Thoracic aorta (tissue), 2 donors: ENCODE results near the gene LDLRAD4. TPM values are rescaled to one million over a fixed set of nuclear protein-coding genes. Genes with fewer than 3 reads are reported as not detected.

Source experiments
- ATAC-seq: fragments of 150-250 bp; one replicate; pipeline ENCODE4 v1.8.0; 2017; ENCODE audit warnings: low read depth; ENCODE audit not compliant: insufficient number of reproducible peaks, low FRiP score
- DNase-seq: peaks from one replicate; pipeline ENCODE4 v3.0.0-alpha.2; 2020; ENCODE audit warnings: low spot score
- H3K27ac ChIP-seq, 2 donors: fragments of 200-600 bp; sonication (generic); 1 replicate in 1 of 2; 2 replicates in 1 of 2; pipeline ENCODE4 v1.5.1; 2016; ENCODE audit warnings: mild to moderate bottlenecking in 2 of 2, moderate library complexity in 2 of 2
- H3K27me3 ChIP-seq: fragments of 200-600 bp; sonication (generic); replicated peaks from 2 replicates; pipeline ENCODE4 v1.6.0; 2016; ENCODE audit warnings: mild to moderate bottlenecking; ENCODE audit not compliant: insufficient read depth
- H3K36me3 ChIP-seq: fragments of 200-600 bp; sonication (generic); one replicate; pipeline ENCODE4 v1.5.1; 2016
- H3K4me1 ChIP-seq, 2 donors: fragments of 200-600 bp; sonication (generic); 1 replicate in 1 of 2; 2 replicates in 1 of 2; pipeline versions ENCODE4 v1.5.1 to v1.6.0; 2016; ENCODE audit warnings: low read depth in 2 of 2, mild to moderate bottlenecking in 1 of 2; ENCODE audit not compliant: control insufficient read depth in 1 of 2
- H3K4me3 ChIP-seq: fragments of 200-600 bp; sonication (generic); 2 replicates; pipeline ENCODE4 v1.5.1; 2016; ENCODE audit warnings: mild to moderate bottlenecking
- H3K9me3 ChIP-seq: fragments of 200-600 bp; sonication (generic); 2 replicates; pipeline ENCODE4 v1.5.1; 2016
- CTCF ChIP-seq: fragments of 200-600 bp; sonication (generic); IDR thresholded peaks from one replicate; pipeline ENCODE4 v1.5.1; 2019; ENCODE audit warnings: antibody characterized with exemption
- total RNA-seq, 2 donors: library from RNA; depleted of rRNA; stranded (reverse); fragments of >200 nt; gene quantifications; one replicate each; pipeline versions ENCODE4 v1.1.0 to v1.2.3, GENCODE V29; 2016

Gene LDLRAD4
- total RNA-seq, 2 donors from 2014 or later, result 98.4 to 135 TPM

- TF ChIP-seq CTCF, result no peak
- no peak for DNase-seq
- Histone ChIP-seq H3K27me3 (no peaks in the 10 kb centered on the region), H3K27ac (no peak overlapping the region), H3K4me1 (peaks cover 3 to 7% of the 10 kb centered on the region in 2 donors), H3K4me3 (no peak overlapping the region), H3K9me3 (no peaks in the 10 kb centered on the region), H3K36me3 (no peaks in the 10 kb centered on the region)
- no peak for ATAC-seq
Measured at GRCh38 chr18:13178197-13178596, 40.4 kb upstream of the LDLRAD4 start.

- TF ChIP-seq CTCF, result no peak
- no peak overlapping the region for H3K4me3 ChIP-seq
- ATAC-seq, result no peak
- H3K9me3 ChIP-seq, result no peaks in the 10 kb centered on the region
- DNase-seq, result no peak
- H3K27ac ChIP-seq, result no peak overlapping the region
- no peaks in the 10 kb centered on the region for H3K27me3 ChIP-seq
- no peaks in the 10 kb centered on the region for H3K36me3 ChIP-seq
- peaks cover 3 to 7% of the 10 kb centered on the region in 2 donors for H3K4me1 ChIP-seq
Measured at GRCh38 chr18:13178976-13179375, 39.6 kb upstream of the LDLRAD4 start.

- no peak overlapping the region for H3K27ac ChIP-seq
- no peak for TF ChIP-seq CTCF
- no peaks in the 10 kb centered on the region for H3K9me3 ChIP-seq
- peaks cover 3 to 7% of the 10 kb centered on the region in 2 donors for H3K4me1 ChIP-seq
- no peak for DNase-seq
- no peak for ATAC-seq
- no peaks in the 10 kb centered on the region for H3K27me3 ChIP-seq
- no peak overlapping the region for H3K4me3 ChIP-seq
- H3K36me3 ChIP-seq, result no peaks in the 10 kb centered on the region
Measured at GRCh38 chr18:13179566-13180113, 38.9 kb upstream of the LDLRAD4 start.

GRCh38 chr18:13180614-13181375 is 37.8 kb upstream of the LDLRAD4 start:
- DNase-seq, result no peak
- no peaks in the 10 kb centered on the region for H3K4me1 ChIP-seq
- H3K36me3 ChIP-seq, result no peaks in the 10 kb centered on the region
- TF ChIP-seq CTCF, result no peak
- no peak overlapping the region for H3K4me3 ChIP-seq
- no peaks in the 10 kb centered on the region for H3K27me3 ChIP-seq
- H3K9me3 ChIP-seq, result no peaks in the 10 kb centered on the region
- H3K27ac ChIP-seq, result no peak overlapping the region
- no peak for ATAC-seq

- Histone ChIP-seq H3K27me3 (no peaks in the 10 kb centered on the region), H3K4me3 (no peak overlapping the region), H3K27ac (no peak overlapping the region), H3K36me3 (no peaks in the 10 kb centered on the region), H3K9me3 (no peaks in the 10 kb centered on the region), H3K4me1 (no peaks in the 10 kb centered on the region)
- ATAC-seq (no peak), DNase-seq (no peak)
- TF ChIP-seq CTCF, result no peak
Measured at GRCh38 chr18:13181765-13182164, 36.8 kb upstream of the LDLRAD4 start.
